T-helper 1 cell (primary cell): ENCODE results near the gene ADAMTS12.

Experiments
- DNase-seq, 5 donors: peaks; one replicate each; pipeline ENCODE4 v3.0.0-alpha.2; 2012 to 2020

The ADAMTS12 gene

DNA sequence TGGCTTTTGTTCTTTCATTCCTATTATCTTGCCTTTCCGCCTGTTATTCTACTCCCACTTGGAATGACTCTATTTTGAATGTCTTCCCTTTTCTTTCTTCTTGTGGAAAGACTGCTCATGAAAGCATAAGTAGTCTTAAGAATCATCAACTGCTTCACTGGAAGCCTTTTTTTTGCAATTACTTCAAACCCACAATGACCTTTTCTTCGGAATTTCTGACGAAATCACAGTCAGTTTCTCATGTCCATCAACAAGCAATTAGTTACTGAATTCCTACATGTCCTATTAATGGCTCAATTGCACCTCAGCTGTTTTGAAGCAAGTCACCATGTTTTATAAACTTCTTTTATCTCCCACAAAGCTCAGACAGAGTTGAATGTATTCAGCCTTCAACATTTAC is 254.8 kb downstream of the ADAMTS12 start:
- no peak for DNase-seq

DNA sequence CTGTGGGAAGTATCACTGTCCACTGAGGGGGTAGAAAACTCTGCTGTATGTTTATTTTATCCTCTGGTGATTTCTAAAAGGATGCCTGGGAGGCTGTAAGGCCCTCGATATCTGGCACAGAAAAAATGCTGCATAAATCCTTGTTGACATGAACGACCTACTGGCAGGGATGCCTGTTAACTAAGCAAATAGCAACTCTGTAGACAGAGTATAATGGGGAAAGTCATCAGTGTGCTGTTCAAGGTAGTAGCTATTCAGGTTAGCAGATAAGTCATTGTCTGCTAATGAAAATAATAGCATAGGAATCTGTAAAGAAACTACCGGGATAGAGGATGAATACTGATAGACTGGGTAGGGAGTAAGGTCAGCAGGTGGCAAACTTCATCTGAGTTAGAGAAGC is 256.2 kb downstream of the ADAMTS12 start:
- DNase-seq = no peak

DNA sequence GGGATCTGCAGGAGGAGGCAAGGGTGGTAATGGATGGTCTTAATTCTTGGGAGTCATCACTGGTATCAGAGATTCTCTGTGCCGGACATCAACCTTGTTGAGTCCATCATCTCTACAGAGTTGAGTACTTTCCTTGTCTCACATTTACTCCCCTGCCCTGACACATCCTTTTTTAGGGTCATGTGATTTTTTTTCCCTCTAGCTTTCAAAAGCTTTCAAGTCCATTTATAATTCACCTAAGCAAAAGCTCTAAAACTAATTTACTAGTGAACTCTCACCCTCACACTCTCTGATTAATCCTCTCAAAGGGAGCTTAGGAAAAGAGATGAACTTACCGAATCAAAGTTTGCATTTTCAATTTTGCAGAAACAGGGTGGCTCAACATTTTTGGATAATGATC is 258.1 kb downstream of the ADAMTS12 start:
- no peak for DNase-seq

DNA sequence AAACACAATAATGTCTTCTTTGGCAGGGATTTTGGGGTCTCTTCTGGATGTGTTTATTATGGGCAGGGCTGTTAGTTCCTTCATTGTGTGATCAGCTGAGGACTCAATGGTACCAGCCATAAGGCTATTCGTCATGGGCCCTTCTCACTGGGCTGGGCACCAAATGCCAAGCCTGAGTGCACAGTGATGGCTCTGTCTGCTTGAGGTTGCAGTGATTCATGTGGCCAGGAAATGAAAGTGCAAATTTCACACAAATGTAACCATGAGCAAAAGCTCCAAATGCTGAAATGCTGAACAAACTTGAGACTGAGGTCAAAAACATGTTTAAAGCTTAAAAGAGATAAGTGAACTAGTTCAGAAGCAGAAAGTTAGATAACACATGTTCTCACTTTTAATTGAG is 260.0 kb downstream of the ADAMTS12 start:
- DNase-seq = no peak

DNA sequence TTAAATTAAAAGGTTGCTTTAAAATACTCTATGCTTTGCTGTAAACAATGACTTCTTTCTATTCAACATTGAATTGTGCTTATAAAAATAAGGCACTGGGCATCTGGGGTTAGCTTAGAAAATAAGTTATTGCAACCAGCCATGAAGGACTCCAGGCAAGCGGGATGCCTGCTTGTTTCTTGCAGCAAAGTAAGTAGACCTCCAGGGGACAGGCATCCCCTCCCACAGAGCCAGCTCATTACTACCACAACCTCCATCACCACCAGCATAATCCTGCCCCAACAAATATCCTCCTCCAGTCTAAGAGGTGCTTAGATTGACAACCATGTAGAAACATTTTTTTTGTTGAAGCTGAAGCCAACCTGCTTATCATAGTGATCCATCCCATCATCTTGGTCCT is 260.7 kb downstream of the ADAMTS12 start:
- no peak for DNase-seq

DNA sequence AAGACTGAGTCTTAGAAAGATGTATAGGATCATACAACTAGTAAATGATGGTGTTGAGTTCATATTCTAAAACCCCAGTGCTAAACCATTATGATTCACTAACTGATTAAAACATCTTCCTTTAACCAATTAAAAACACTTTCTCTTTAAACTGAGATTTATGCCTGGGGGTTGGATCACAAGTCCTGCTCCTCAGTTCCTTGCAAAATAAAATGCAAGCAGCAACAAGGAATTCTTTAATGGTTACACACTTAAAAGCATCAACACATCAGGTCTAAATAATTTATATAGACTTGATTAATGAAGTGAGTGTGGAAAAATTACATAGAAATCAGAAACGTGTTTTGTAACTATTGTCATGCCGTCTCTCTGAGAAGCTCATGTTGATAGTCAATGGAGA is 261.8 kb downstream of the ADAMTS12 start:
- DNase-seq = no peak

DNA sequence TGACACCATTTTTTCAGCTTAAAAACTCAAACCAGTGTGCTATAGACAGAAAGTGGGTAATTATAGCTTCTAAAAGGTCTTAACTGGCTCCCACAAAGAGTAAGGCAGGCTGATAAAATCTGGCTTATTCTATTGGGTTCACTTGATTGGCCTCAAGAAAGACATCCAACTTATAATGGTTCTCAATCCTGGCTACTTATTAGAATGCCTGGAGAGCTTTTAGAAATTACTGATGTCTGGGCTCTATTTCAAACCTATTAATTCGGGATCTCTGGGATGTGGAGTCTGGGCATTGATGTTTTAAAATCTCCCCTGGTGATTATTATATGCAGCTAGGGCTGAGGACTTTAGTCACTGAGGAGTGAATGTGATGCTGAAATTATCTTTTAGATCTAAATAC is 263.0 kb downstream of the ADAMTS12 start:
- DNase-seq = no peak

DNA sequence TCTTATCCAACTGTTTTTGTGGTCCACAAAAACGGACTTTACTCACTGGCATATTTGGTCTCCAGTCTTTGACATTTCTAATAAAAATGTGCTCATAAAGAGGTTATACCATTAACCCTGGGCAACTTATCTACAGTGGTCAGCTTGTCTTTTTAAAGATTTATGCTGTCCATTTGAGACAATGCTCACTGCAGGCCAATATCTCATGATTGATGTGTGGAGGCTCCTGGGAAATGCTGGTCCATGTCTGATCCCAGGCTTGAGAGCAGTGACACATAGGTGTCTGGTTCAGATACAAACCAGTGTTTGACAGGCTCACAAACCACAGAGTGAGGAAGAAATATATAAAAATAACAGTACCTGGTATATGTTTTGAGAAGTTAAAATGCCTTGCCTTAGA is 270.3 kb downstream of the ADAMTS12 start:
- no peak for DNase-seq

DNA sequence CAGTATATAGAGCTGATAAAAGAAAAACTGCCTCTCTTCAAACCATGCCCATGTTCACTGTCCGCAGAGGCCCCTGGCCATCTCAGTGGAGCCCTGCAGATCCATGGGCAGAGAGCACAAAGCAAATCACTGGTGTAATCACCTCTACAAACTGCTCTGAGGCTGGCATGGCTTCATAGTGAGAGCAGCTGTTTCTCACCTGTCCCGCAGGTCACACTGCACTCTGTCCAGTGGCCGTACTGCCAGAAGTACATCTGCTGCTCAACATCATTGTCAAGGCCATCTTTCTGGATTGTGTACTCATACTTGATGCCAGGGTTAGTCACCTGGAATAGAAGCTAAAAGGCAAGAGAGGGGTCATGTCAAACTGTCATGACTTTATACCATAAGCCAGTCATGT is 277.8 kb downstream of the ADAMTS12 start:
- no peak for DNase-seq

DNA sequence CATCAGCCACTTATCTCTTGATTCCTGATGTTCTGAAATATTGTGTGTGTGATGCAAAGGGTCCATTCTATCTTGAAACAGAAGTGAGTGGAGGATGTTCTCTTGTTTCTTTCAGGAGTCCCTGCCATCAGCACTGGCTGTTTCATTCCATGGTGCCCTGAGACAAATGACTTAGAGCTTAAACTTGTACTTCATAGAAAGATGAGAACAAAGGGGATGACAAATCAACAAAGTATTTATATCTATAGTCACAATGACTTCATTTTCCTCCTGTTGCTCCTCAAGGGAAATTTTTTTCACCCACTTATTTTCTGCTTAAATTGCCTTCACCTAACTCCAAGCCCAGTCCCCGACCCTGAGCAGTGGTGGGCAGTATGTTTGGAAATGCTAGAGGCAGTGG is 279.4 kb downstream of the ADAMTS12 start:
- DNase-seq = no peak

DNA sequence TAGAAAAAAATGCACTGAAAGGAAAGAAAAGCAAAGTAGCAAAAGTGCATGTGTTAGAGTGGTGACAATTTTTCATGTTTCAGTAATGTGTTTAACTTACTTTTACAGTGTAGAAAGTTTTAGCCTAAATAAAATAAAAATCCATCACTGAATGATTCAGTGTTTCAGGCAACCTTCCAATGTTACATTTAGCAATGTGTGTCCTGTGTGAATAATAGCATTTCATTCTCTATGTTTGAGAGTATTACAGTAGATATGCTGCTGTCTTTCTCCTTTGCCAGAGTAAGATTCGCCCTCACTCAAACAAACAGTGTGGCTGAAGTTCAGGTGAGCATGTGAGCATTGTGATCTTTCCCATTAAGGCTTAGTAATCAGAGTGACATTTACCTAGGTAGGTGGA is 279.9 kb downstream of the ADAMTS12 start:
- no peak for DNase-seq

DNA sequence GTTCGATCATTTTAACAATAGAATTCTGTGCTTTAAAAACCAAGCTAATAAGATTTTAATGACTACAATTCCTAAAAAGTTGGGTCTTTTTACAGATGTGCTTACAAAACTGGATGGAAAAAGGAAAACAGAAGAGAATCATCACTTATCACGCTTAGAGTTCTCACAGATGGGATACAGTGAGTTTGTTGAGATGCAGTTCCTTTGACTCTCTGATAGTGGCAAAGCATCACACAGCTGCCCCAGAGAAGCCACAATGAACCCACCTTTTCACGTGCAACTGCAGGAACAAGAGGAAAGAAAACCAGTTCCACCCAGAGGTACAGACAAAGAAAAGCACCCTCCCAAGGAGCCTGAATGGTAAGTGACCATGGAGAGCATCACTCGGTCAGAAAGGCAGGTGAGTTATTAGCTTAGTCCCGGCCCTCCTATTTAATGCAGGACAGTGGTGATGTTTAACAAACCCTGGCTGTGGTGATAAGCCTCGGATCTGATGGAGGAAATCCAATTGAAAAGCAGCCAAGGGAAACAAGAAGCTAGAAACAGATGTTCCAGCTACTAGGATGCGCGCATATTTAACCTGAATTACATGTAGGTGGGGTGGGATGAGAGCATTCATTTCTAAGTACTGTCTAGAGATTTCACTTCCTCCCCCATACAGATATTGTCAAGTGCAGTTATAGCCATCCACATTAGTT is 283.3 kb downstream of the ADAMTS12 start:
- no peak for DNase-seq

DNA sequence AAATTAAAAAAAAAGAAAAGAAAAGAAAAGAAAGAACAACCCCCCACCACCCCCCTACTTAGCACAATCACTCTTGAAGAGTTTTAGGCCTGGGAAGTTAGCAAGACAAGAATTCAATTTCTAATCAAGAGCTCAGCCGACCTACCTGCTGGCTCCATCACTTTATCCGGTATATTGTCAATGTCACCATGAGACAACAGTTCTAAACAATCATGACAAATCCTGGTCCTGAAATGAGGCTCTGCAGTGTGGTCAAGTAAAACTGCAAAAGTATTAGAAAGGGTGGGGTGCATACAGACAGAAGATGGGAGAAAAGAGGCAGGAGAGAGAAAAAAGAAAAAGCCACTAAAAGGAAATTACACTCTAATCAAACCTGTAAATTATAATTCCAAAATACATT is 287.3 kb downstream of the ADAMTS12 start:
- no peak for DNase-seq

DNA sequence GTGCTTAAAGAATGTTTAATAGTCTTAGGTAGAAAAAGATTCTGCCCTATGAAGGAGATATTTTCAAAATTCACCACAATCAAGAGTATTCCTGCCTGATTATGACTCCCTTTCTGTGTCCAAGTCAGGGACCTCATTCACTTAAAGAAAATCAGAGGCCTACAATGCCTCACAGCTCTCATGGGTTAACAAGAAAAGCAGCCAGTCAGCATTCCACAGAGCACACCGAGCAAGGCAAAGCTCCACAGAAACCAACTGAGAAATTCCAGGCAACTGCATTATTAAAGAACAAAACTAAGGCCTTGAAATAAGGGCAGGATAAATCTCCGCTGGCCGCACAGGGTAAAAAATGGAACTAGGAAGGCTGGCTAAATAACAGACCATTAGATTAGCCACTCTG is 289.9 kb downstream of the ADAMTS12 start:
- DNase-seq = no peak

DNA sequence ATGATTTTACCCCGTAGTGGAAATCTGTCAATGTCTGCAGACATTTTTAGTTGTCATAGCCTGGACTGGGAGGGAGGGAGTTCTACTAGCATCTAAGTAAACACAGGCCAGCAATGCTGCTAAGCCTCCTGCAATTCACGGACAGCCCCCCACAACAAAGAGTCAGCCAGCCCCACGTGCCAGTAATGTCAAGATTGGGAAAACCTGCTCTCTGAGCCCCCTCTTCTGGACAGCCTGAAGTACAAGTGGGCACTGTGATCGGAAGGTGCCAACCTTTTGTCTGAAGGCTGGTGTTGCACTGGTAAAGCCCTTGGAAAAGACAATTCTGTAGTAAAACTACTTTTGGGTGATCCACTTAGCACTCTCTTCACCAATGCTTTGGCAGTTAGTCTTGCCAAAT is 296.5 kb downstream of the ADAMTS12 start:
- DNase-seq = no peak

DNA sequence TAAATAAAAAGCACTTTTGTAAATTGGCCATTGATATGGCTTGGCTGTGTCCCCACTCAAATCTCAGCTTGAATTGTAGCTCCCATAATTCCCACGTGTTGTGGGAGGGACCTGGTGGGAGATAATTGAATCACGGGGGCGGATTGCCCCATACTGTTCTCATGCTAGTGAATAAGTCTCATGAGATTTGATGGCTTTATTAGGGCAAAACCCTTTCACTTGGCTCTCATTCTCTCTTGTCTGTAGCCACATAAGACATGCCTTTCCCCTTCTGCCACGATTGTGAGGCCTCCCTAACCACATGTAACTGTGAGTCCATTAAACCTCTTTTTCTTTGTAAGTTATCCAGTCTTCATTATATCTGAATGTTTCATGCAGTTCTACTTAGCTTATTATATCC is 297.8 kb downstream of the ADAMTS12 start:
- no peak for DNase-seq

DNA sequence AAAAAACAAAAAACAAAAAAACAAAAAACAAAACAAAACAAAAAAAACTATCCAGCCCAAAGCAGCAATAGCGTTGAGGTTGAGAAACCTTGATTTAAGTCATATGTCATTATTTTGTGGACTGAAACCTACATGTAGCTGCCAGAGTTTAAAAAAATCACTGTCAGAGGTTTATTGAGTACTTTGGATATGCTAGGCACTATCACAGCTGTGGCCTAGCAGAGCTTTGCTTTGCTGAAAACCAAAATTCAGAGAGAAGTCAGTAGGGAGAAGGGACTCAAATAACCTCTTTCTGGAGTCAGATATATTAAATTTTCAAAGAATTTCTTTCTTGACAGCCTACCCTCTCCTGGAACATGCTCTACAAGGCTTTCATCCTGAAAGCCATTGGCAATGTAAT is 299.5 kb downstream of the ADAMTS12 start:
- no peak for DNase-seq

DNA sequence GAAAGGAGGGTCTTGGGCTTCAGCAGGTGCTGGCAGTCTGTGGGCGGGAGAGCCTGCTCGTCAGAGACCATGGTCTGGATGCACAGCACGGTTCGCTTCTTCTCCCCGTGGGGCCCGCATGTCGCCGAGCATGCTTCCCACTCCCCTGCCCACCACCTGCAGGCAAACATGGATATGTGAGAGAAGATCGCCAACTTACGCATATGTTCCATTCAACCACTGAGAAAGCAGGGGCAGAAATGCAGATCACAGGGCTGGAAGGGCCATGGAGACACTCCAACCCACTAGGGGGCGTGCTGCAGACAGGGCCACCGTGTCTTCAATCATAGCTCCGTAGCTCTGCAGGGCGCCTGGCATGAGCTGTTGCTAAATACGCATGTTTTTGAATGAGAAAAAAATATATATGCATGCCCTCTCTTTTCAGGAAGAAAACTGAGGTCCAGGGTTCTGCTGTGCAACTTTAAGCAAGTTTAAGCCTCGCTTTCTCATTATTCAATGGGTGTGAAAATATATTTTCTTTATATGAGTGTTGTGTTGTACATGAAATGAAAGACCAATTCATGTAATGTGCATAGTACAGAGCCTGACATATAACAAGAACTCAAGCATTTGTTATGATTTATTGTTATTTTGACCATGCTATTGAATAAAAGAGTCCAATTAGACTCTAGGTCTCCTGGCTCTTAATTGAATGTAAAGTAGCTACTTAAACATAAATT is 303.0 kb downstream of the ADAMTS12 start:
- peak in 3 of 5 donors; percentile 3 to 10 (median 7) for DNase-seq

DNA sequence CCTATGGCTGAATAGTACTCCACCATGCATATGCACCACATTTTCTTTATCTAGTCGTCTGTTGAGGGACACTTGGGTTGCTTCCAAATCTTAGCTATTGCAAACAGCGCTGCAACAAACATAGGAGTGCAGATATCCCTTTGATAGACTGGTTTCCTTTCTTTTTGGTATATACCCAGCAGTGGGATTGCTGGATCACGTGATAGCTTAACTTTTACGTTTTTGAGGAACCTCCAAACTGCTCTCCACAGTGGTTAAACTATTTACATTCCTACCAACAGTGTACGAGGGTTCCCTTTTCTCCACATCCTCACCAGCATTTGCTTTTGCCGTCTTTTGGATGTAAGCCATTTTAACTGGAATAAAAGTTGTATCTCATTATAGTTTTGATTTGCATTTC is 308.5 kb downstream of the ADAMTS12 start:
- DNase-seq = no peak

DNA sequence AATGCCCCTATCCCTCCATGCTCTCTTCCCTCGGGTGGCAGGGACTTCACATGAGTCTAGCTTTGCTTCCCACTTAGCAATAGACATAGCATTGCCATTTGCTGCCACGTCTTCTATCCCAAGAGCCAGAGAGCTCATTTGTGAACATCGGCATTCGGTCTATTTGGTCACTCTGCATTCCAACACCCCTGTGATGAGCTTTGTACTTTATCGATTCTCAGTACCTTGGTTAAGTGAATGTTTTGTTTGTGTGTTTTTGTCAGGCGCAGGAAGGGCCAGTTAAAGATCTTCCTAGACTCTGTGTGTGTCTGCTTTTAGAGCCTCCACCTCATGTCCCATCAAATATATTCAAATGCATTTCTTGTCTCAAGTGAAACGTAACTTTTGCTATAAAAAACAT is 309.4 kb downstream of the ADAMTS12 start:
- no peak for DNase-seq

DNA sequence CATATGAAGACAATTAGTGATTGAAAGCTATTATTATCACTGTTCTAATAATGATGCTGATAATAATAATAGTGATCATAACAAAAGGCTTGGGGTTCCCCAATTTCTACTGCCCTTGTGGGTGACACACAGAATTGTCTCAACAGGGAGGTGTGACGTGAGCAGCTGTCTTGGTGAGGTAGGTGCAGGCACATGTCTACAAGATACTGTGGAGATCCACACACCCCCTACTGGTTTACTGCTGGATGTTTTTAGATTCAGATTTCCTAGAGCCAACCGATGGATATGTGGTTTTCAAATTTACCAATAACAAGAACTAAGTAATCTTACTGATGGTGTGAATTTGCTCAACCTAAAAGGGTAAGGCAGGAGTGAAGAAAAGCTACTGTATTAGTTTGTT is 312.0 kb downstream of the ADAMTS12 start:
- DNase-seq = no peak

DNA sequence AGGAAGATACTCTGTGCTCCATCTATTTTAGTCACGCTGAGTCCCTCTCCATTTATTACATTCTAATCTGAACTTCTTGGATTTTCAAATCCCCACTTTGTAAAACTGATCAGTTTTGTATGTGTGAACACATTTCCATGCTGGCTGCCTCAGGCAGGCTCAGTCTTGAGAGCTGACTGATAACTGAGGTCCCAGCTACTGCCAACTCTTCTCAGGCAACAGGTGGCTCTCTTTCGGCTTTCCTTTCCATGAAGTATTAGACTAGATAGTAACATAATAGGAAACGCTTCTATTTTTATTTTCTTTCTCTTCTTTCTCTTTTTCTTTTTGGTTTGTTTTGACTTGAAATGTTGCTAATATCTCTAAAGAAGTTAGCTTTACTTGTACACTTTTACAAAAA is 312.6 kb downstream of the ADAMTS12 start:
- DNase-seq = no peak

DNA sequence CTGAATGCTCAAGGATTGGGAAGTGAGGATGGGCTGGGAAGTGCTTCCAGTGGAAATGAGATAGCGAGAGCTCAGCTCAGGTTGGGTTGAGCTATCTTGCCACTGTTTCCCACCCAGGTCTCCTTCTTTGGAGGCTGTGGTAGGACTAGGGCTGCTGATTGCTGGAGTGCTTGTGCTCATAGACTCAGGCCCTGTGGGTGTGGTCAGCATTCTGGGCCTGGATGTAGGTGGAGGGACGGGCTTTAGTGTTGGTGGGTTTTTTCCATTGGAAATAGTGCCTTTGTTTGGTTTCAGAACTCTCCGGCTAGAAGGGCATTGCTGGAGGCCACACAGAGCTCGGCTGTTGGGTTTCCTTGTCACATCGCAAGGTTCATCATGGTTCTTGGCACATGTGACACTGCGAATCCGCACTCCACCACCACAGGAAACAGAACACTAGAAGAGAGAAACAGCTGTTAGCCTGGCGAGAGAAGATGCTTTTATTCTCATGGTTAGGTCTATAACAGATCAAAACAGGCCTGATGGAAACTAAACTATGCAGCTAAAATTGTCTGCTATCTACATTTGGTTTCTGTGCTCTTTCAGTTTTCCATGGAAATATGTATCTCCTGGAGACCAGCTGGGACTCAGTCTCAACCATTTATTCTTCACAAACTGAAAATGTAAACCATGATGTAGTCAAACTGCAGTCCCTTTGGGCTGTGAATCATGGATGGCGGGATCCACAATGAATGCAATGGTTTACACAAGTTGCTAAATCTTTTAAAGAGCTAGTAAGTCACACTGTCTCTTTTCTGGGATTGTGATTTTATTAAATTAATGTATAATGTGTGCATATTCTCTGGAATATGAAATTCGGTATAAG is 314.8 kb downstream of the ADAMTS12 start:
- no peak for DNase-seq

DNA sequence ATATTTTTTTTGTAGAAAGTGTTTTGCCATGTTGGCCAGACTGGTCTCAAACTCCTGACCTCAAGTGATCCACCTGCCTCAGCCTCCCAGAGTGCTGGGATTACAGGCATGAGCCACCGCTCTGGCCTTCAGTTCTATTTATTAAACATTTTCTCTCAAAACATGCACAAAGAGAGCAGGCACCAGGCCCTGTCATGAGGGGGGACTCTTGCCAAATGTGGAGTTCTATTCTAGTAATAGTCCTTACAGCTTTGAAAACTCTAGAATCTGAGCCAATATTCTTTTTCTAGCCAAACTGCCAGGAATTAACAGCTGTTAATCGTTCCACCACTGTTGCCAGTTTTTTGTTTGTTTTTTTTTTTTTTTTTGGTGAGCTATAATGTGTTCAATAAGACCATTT is 326.5 kb downstream of the ADAMTS12 start:
- no peak for DNase-seq
